Measurements from ENCODE around the gene PLEKHG4.

PLEKHG4 gene

GRCh38 chr16:67260426-67261063 is 18.8 kb upstream of the PLEKHG4 start:
- Histone ChIP-seq H2AFZ (ENCODE audit: low read depth) (no peak overlapping the region), H3K9ac (no peak overlapping the region), H4K20me1 (ENCODE audit: insufficient read depth) (no peaks in the 10 kb centered on the region), H3K27ac (no peak overlapping the region), H3K4me1 (ENCODE audit: low read depth, poor library complexity, severe bottlenecking) (peaks cover 12% of the 10 kb centered on the region), H3K4me3 (IDR thresholded peaks at IDR 0.05; ENCODE audit: insufficient read depth, low read depth, low read length) (no peak overlapping the region), H3K27me3 (ENCODE audit: insufficient read depth, low read depth) (no peaks in the 10 kb centered on the region), H3K79me2 (ENCODE audit: insufficient read depth, low read depth) (no peaks in the 10 kb centered on the region), H3K36me3 (ENCODE audit: insufficient read depth) (no peaks in the 10 kb centered on the region), H3K4me2 (0 out of 2 replicates have a peak overlapping the region, but pooled peaks have one; percentile 7)
- TF ChIP-seq, protein P1, sequence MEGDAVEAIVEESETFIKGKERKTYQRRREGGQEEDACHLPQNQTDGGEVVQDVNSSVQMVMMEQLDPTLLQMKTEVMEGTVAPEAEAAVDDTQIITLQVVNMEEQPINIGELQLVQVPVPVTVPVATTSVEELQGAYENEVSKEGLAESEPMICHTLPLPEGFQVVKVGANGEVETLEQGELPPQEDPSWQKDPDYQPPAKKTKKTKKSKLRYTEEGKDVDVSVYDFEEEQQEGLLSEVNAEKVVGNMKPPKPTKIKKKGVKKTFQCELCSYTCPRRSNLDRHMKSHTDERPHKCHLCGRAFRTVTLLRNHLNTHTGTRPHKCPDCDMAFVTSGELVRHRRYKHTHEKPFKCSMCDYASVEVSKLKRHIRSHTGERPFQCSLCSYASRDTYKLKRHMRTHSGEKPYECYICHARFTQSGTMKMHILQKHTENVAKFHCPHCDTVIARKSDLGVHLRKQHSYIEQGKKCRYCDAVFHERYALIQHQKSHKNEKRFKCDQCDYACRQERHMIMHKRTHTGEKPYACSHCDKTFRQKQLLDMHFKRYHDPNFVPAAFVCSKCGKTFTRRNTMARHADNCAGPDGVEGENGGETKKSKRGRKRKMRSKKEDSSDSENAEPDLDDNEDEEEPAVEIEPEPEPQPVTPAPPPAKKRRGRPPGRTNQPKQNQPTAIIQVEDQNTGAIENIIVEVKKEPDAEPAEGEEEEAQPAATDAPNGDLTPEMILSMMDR (conservative IDR thresholded peaks at IDR 0.05; ENCODE audit: low read depth, low read length): peak; percentile 62

- Histone ChIP-seq H4K20me1 (ENCODE audit: insufficient read depth) (no peaks in the 10 kb centered on the region), H3K27ac (no peak overlapping the region), H3K4me1 (ENCODE audit: low read depth, poor library complexity, severe bottlenecking) (peaks cover 12% of the 10 kb centered on the region), H3K27me3 (ENCODE audit: insufficient read depth, low read depth) (no peaks in the 10 kb centered on the region), H3K79me2 (ENCODE audit: insufficient read depth, low read depth) (no peaks in the 10 kb centered on the region), H3K36me3 (ENCODE audit: insufficient read depth) (no peaks in the 10 kb centered on the region), H3K4me3 (IDR thresholded peaks at IDR 0.05; ENCODE audit: insufficient read depth, low read depth, low read length) (no peak overlapping the region), H2AFZ (ENCODE audit: low read depth) (no peak overlapping the region), H3K4me2 (no peak overlapping the region), H3K9ac (no peak overlapping the region)
- TF ChIP-seq, protein P1 (conservative IDR thresholded peaks at IDR 0.05; ENCODE audit: low read depth, low read length): no peak
Measured at GRCh38 chr16:67263201-67263600, 16.1 kb upstream of the PLEKHG4 start.

- no peak overlapping the region for H3K27ac ChIP-seq
- no peak overlapping the region for H3K4me2 ChIP-seq
- TF ChIP-seq, protein P1 (conservative IDR thresholded peaks at IDR 0.05; ENCODE audit: low read depth, low read length): no peak
- no peaks in the 10 kb centered on the region for H3K27me3 ChIP-seq (ENCODE audit: insufficient read depth, low read depth)
- no peaks in the 10 kb centered on the region for H3K36me3 ChIP-seq (ENCODE audit: insufficient read depth)
- peaks cover 12% of the 10 kb centered on the region for H3K4me1 ChIP-seq (ENCODE audit: low read depth, poor library complexity, severe bottlenecking)
- no peak overlapping the region for H3K4me3 ChIP-seq (IDR thresholded peaks at IDR 0.05; ENCODE audit: insufficient read depth, low read depth, low read length)
- no peak overlapping the region for H3K9ac ChIP-seq
- no peaks in the 10 kb centered on the region for H3K79me2 ChIP-seq (ENCODE audit: insufficient read depth, low read depth)
- H4K20me1 ChIP-seq (ENCODE audit: insufficient read depth): no peaks in the 10 kb centered on the region
- no peak overlapping the region for H2AFZ ChIP-seq (ENCODE audit: low read depth)
Measured at GRCh38 chr16:67264277-67264676, 15.1 kb upstream of the PLEKHG4 start.

DNA sequence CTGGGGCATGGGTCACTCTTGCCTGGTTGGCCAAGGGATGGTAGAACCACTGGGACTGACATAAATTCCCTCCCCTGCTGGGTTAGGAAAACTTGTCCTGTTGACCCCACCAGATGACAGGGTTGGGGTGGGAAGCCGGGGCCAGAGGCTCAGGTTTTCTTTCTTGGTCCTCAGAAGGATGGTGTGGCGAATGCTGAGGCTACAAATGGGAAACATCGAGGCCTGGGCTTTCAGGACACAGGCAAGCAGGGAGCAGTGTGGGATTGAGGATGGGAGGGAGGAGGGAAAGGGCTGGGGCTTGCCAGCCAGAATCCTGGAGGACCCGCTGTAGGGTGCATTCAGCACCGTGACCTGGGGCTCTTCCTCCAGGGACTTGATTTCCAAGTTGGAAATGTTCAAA is 14.5 kb upstream of the PLEKHG4 start:
- no peak overlapping the region for H3K27ac ChIP-seq
- no peak overlapping the region for H2AFZ ChIP-seq (ENCODE audit: low read depth)
- TF ChIP-seq, protein P1 (conservative IDR thresholded peaks at IDR 0.05; ENCODE audit: low read depth, low read length): no peak
- peaks cover 12% of the 10 kb centered on the region for H3K4me1 ChIP-seq (ENCODE audit: low read depth, poor library complexity, severe bottlenecking)
- no peak overlapping the region for H3K4me3 ChIP-seq (IDR thresholded peaks at IDR 0.05; ENCODE audit: insufficient read depth, low read depth, low read length)
- no peaks in the 10 kb centered on the region for H3K79me2 ChIP-seq (ENCODE audit: insufficient read depth, low read depth)
- no peak overlapping the region for H3K4me2 ChIP-seq
- H4K20me1 ChIP-seq (ENCODE audit: insufficient read depth): no peaks in the 10 kb centered on the region
- no peaks in the 10 kb centered on the region for H3K27me3 ChIP-seq (ENCODE audit: insufficient read depth, low read depth)
- H3K9ac ChIP-seq: no peak overlapping the region
- no peaks in the 10 kb centered on the region for H3K36me3 ChIP-seq (ENCODE audit: insufficient read depth)

All from KMS-11 (cell line).